GM10248 (cell line): ENCODE results near the gene PMS1.

Experiments
- CTCF ChIA-PET: fragments of 300-600 bp; sonication (Branson Sonifier 250); formaldehyde crosslinking; extraction: SDS; loops from one replicate; lab custom pipeline; 2021; ENCODE audit warnings: antibody characterized with exemption; lab: Yijun Ruan, JAX
- POLR2A ChIA-PET: fragments of 350-650 bp; sonication (Branson Sonifier 250); formaldehyde crosslinking; extraction: SDS; loops from one replicate; lab custom pipeline; 2020; ENCODE audit warnings: antibody characterized with exemption; lab: Yijun Ruan, JAX
- DNase-seq: peaks from one replicate; pipeline ENCODE4 v3.0.0; 2012; ENCODE audit errors: extremely low spot score
- CTCF ChIP-seq: IDR thresholded peaks from 2 replicates; pipeline ENCODE4 v1.5.1; 2012; ENCODE audit warnings: mild to moderate bottlenecking, low read depth; ENCODE audit errors: extremely low read depth, missing control alignments, control extremely low read depth

PMS1 gene

GRCh38 chr2:189802396-189802912, 18.2 kb downstream of the PMS1 start:
- ChIA-PET POLR2A (no interaction called here), CTCF (interaction anchor here (1.4 kb wide), 1 partner anchor 12 kb away, joined by 5 read pairs; no protein-coding TSS in a partner anchor)
- no peak for TF ChIP-seq CTCF
- no peak for DNase-seq

GRCh38 chr2:189803431-189803830, 19.2 kb downstream of the PMS1 start:
- TF ChIP-seq CTCF, result no peak
- POLR2A ChIA-PET, result no interaction called here
- CTCF ChIA-PET, result no interaction called here
- no peak for DNase-seq

- CTCF ChIA-PET, result interaction anchor here (1.8 kb wide), 1 partner anchor 10 kb away, joined by 6 read pairs; no protein-coding TSS in a partner anchor
- POLR2A ChIA-PET, result no interaction called here
- no peak for DNase-seq
- no peak for TF ChIP-seq CTCF
These were observed 34.2 kb downstream of the PMS1 start for GRCh38 chr2:189818249-189819038.

- no peak for DNase-seq
- POLR2A ChIA-PET, result no interaction called here
- no peak for TF ChIP-seq CTCF
- CTCF ChIA-PET, result interaction anchor here (1.1 to 1.8 kb wide), 3 partner anchors 11 to 105 kb away, joined by 3 to 6 read pairs (median 5); no protein-coding TSS in a partner anchor
These were observed 35.1 kb downstream of the PMS1 start for GRCh38 chr2:189819297-189819704.

- TF ChIP-seq CTCF, result no peak
- no peak for DNase-seq
- ChIA-PET CTCF (interaction anchor here (0.9 kb wide), 1 partner anchor 16 kb away, joined by 3 read pairs; no protein-coding TSS in a partner anchor), POLR2A (no interaction called here)
These were observed 37.9 kb downstream of the PMS1 start for GRCh38 chr2:189821953-189822748.
